Lower leg skin (tissue), 3 donors: ENCODE data around the gene DHX58.

Source experiments
- POLR2A ChIP-seq, 2 donors: fragments of 450-650 bp; IDR thresholded peaks; one replicate each; pipeline ENCODE4 v1.6.1; 2016 to 2017; ENCODE audit warnings: antibody characterized with exemption in 2 of 2, mild to moderate bottlenecking in 1 of 2, moderate library complexity in 1 of 2
- TF ChIP-seq, protein P1 (sequence below), 3 donors: fragments of 450-650 bp; IDR thresholded peaks; one replicate each; pipeline ENCODE4 v1.5.1; 2016; ENCODE audit warnings: antibody characterized with exemption in 3 of 3, mild to moderate bottlenecking in 3 of 3, moderate library complexity in 2 of 3

DNA sequence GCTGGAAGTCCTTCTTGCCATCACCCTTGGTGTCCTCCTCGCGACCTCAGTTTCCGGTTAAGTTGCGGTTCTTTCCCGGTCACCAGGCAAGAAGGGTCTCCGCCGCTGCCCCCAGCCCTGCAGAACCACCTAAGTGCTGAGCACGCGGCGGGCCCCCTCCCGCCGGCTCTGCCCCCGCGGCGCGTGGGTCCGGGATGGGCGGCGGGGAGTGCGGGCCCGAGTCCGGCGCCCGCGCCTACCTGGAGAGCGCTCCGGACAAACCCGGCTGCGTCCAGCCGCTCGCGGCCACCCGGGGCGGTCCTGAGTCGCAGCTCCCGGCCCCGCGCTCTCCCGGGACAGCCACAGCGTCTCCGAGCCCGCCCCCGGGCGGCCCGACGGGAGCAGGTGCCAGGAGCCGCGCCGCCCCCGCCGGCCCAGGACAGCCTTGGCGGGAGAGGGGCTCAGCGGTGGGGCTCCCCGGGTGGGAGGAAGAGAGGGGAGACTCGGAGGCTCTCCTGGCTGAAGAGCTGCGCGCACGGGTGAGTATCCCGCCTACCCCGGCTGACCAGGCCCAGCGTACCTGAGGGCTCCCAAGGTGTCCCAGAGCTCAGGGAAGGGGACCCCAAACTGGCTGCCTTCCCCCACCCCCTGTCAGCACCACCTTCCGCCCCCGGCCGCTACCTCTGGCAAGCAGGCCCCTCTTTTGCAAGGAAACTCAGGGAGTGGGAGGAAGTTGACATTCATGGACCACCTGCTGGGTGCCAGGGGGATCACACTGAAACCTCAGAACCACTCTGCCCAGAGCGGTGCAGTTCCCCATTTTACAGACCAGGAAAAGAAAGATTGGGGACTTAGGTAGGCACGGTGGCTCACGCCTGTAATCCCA is 40.0 kb downstream of the DHX58 start:
- TF ChIP-seq, protein P1, sequence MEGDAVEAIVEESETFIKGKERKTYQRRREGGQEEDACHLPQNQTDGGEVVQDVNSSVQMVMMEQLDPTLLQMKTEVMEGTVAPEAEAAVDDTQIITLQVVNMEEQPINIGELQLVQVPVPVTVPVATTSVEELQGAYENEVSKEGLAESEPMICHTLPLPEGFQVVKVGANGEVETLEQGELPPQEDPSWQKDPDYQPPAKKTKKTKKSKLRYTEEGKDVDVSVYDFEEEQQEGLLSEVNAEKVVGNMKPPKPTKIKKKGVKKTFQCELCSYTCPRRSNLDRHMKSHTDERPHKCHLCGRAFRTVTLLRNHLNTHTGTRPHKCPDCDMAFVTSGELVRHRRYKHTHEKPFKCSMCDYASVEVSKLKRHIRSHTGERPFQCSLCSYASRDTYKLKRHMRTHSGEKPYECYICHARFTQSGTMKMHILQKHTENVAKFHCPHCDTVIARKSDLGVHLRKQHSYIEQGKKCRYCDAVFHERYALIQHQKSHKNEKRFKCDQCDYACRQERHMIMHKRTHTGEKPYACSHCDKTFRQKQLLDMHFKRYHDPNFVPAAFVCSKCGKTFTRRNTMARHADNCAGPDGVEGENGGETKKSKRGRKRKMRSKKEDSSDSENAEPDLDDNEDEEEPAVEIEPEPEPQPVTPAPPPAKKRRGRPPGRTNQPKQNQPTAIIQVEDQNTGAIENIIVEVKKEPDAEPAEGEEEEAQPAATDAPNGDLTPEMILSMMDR (IDR thresholded peaks at IDR 0.05), result no peak
- no peak for TF ChIP-seq POLR2A (IDR thresholded peaks at IDR 0.05)
